Activated T-helper 2 cell treated with anti-CD3 and anti-CD28 coated beads, Interferon-gamma antibody, Interleukin-2, Interleukin-4, amounts not matched to agents 10 μg/mL and 5 μg/mL and 100 μg/mL, durations not matched to agents 14 hours and 24 hours and 36 hours (primary cell): ENCODE data around the gene SGIP1. TPM values are rescaled to one million over a fixed set of nuclear protein-coding genes. Genes with fewer than 3 reads are reported as not detected.

Experiments
- DNase-seq: peaks from one replicate; pipeline ENCODE4 v3.0.0; 2021; ENCODE audit warnings: low spot score
- H3K27ac Mint-ChIP-seq: one replicate; pipeline ENCODE4 v1.8.0; 2021; ENCODE audit warnings: mixed read lengths
- H3K27me3 Mint-ChIP-seq: one replicate; pipeline ENCODE4 v1.8.0; 2021; ENCODE audit warnings: low read depth, mixed read lengths
- H3K36me3 Mint-ChIP-seq: one replicate; pipeline ENCODE4 v1.8.0; 2021; ENCODE audit warnings: low read depth, mixed read lengths
- H3K4me1 Mint-ChIP-seq: one replicate; pipeline ENCODE4 v1.8.0; 2021; ENCODE audit warnings: low read depth, mixed read lengths
- H3K4me3 Mint-ChIP-seq: one replicate; pipeline ENCODE4 v1.8.0; 2021; ENCODE audit warnings: low read depth, mild to moderate bottlenecking, moderate library complexity, mixed read lengths
- H3K9me3 Mint-ChIP-seq: one replicate; pipeline ENCODE4 v1.8.0; 2021; ENCODE audit warnings: mixed read lengths
- intact Hi-C: fragments of 100-400 bp; cut with micrococcal nuclease; formaldehyde crosslinking; loops from one replicate; pipeline ENCODE4 v1.15.1; 2023
- total RNA-seq: library from RNA; stranded (reverse); gene quantifications from 2 replicates; pipeline ENCODE4 v1.2.3, GENCODE V29; 2022

Gene SGIP1, protein sequence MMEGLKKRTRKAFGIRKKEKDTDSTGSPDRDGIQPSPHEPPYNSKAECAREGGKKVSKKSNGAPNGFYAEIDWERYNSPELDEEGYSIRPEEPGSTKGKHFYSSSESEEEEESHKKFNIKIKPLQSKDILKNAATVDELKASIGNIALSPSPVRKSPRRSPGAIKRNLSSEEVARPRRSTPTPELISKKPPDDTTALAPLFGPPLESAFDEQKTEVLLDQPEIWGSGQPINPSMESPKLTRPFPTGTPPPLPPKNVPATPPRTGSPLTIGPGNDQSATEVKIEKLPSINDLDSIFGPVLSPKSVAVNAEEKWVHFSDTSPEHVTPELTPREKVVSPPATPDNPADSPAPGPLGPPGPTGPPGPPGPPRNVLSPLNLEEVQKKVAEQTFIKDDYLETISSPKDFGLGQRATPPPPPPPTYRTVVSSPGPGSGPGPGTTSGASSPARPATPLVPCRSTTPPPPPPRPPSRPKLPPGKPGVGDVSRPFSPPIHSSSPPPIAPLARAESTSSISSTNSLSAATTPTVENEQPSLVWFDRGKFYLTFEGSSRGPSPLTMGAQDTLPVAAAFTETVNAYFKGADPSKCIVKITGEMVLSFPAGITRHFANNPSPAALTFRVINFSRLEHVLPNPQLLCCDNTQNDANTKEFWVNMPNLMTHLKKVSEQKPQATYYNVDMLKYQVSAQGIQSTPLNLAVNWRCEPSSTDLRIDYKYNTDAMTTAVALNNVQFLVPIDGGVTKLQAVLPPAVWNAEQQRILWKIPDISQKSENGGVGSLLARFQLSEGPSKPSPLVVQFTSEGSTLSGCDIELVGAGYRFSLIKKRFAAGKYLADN
- not detected in 2 replicates for total RNA-seq

DNA sequence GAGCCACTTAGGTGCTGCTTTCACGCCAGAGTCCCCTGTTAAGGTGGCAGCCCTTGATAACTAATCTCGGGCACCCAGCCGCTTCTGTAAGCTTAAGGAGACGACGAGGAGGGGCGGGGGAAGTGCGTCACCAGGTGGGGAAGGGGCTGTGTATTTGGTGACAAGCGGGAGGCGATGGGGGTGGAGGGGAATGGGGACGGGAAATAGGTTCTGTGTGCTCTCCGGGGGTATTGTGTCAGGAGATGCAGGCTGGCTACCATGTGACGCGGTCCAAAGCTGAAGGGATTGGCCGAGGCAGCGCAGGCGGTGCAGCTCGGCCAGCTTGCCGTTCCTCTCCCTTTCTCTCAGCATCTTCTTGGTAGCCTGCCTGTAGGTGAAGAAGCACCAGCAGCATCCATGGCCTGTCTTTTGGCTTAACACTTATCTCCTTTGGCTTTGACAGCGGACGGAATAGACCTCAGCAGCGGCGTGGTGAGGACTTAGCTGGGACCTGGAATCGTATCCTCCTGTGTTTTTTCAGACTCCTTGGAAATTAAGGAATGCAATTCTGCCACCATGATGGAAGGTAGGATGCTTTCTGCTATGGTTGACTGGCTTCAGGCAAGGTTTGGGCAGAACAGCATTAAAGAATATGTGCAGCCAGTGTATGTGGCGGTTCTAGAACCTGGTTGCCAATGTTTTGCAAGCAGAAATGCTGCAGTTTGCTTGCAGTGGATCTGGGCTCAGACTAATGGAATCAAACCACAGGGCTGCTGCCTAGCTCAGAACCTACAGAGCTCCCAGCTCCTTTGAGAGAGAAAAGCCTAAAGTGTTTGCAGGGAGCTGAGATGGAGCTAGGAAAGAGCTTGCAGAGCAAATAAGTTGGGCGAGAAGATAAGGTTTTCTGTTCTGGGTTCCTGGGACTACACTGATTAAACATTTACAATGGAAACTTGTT lies at the start of gene SGIP1:
SGIP1 (plus strand) TSS at position 350 of the 937 bp plus-strand sequence; CDS start at position 556, 206 bp downstream.
- DNase-seq: no peak
- Mint-ChIP-seq H3K27me3 (peaks cover 57% of the 10 kb centered on the region), H3K4me1 (peaks cover 4% of the 10 kb centered on the region), H3K27ac (no peak within 1 kb of the TSS), H3K9me3 (no peaks in the 10 kb centered on the region), H3K4me3 (peak within 1 kb of the TSS; percentile 70), H3K36me3 (no peaks in the 10 kb centered on the region)
- intact Hi-C loops: no loop called here

DNA sequence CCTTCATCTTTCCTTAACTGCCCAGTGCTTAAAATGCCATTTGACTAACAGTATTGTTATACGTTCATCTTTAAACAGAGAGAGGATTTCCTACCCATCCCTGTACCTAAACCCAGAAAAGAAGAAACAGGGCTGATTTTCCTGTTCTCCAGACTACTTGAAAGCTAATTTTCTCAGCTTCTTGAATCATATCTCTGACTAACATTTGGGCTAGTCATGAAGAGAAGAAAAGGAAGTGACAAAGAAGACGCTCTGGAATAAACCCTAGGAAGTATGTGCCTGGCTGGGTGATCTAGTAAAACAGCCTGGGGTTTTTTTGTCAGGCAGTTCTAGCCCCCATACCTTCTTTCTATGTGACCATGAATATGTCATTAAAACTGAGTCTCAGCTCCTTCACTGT lies 44.8 kb upstream of the SGIP1 start:
- DNase-seq: no peak
- Mint-ChIP-seq H3K36me3 (no peaks in the 10 kb centered on the region), H3K4me1 (no peaks in the 10 kb centered on the region), H3K4me3 (no peak overlapping the region), H3K27ac (no peak overlapping the region), H3K9me3 (no peaks in the 10 kb centered on the region), H3K27me3 (no peaks in the 10 kb centered on the region)
- intact Hi-C loops: no loop called here

DNA sequence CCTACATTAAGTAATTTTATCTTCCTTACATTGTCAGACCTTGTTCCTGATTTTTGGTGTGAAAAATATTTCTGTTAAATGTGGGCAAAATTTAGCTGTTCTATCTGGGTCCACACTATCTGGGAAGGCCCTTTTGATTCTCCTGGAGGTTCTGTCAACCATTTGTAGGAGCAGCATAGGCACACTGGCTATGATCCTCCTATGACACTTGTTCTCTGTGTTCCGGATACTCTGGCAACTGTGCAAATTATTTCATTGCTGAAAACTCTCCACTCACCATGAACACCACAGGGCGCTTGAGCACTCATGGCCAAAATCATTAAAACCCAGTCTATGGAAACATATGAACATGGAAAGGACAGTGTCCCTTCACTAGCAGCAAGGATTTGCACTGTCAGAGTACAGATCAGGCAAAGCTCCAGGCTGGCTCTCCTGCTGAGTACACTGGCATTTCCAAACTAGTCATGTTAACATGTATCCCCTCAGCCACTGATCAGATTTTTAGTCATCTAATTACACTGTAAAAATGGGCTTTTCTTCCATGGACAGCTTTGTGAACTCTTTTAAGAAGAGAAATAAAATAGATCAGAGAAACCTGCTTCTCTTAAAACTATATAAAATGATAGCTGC lies 43.9 kb upstream of the SGIP1 start:
- Mint-ChIP-seq H3K27me3 (no peaks in the 10 kb centered on the region), H3K9me3 (no peaks in the 10 kb centered on the region), H3K4me1 (no peaks in the 10 kb centered on the region), H3K36me3 (no peaks in the 10 kb centered on the region), H3K4me3 (no peak overlapping the region), H3K27ac (no peak overlapping the region)
- DNase-seq: no peak
- intact Hi-C loops: no loop called here

DNA sequence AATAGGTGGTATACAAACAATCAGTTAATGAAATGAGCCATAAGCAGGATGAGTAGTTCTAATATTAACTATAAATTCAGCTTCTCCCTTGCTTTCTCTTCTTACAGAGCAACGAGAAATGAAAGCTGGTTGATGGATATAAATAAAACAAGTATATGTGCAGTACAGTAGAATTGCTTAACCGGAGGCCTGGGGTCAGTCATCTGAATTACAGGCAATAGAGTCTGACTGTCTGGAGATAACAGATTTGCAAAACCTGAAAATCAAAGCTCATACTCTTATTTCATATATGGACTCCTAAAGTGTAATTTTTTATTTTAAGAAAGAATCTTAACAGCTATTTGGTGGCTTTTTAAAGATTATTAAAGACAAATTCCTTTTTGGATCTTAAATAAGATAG lies 43.1 kb upstream of the SGIP1 start:
- no peaks in the 10 kb centered on the region for H3K27me3 Mint-ChIP-seq
- H3K4me3 Mint-ChIP-seq: no peak overlapping the region
- intact Hi-C loops: no loop called here
- no peak overlapping the region for H3K27ac Mint-ChIP-seq
- no peaks in the 10 kb centered on the region for H3K9me3 Mint-ChIP-seq
- no peaks in the 10 kb centered on the region for H3K4me1 Mint-ChIP-seq
- DNase-seq: no peak
- no peaks in the 10 kb centered on the region for H3K36me3 Mint-ChIP-seq

DNA sequence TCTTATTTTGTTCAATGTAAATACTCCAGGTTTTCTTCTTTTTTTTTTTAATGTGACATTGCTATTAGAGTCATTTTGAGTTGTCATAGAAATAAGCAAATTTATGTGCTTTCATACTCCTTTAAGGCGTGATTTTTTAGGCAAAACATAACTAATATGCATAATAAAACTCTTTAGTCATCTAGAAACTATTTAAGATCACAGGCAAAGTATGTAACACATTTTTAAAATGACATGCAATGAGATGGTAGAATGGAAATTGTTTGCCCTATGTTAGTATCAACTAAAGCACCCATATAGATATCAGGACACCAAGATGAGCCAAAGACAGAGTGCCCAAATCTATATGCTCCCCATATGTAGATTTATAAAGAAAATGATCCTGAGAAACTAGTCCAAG lies 41.5 kb upstream of the SGIP1 start:
- intact Hi-C loops: no loop called here
- no peaks in the 10 kb centered on the region for H3K36me3 Mint-ChIP-seq
- DNase-seq: no peak
- H3K27ac Mint-ChIP-seq: no peak overlapping the region
- H3K9me3 Mint-ChIP-seq: no peaks in the 10 kb centered on the region
- peaks cover 4% of the 10 kb centered on the region for H3K27me3 Mint-ChIP-seq
- H3K4me1 Mint-ChIP-seq: no peaks in the 10 kb centered on the region
- H3K4me3 Mint-ChIP-seq: no peak overlapping the region

DNA sequence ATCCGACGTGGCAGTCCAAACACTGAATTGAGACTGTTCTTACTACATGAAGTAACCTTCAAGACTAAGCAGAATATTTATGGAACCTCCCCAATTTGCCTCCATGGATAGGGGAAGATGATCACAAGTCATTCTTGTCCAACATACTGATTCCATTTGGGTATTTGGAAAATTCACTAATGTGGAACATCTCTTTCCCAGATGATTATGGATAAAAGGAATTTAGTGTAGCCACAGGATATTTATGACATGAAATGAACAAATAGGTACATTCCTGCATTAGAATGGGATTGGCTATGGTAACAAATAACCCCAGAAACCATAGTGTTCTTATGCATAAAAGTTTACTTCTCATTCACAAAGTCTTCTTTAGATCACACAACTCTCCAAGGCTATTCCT lies 40.2 kb upstream of the SGIP1 start:
- no peak overlapping the region for H3K4me3 Mint-ChIP-seq
- DNase-seq: no peak
- intact Hi-C loops: no loop called here
- H3K36me3 Mint-ChIP-seq: no peaks in the 10 kb centered on the region
- H3K4me1 Mint-ChIP-seq: no peaks in the 10 kb centered on the region
- H3K27me3 Mint-ChIP-seq: peaks cover 10% of the 10 kb centered on the region
- no peaks in the 10 kb centered on the region for H3K9me3 Mint-ChIP-seq
- no peak overlapping the region for H3K27ac Mint-ChIP-seq

DNA sequence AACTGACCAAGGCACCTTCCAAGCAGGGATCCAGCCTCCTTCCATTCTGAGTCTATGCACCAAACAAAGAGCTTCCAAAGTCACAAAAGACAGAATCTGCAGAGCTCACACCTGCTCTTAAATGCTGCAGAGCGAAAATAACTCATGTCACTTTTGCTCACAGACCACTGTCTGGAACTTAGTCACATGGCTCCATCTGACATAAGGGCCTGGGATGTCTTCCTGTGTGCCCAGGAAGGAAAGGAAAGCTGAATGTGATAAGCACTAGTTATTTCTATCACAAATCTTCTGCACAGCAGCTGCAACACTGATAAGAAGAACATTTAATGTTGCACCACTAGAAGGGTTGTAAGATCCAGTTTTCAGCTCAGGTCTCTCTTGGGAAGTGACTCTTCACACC lies 39.5 kb upstream of the SGIP1 start:
- H3K4me1 Mint-ChIP-seq: no peaks in the 10 kb centered on the region
- H3K9me3 Mint-ChIP-seq: no peaks in the 10 kb centered on the region
- intact Hi-C loops: no loop called here
- no peaks in the 10 kb centered on the region for H3K36me3 Mint-ChIP-seq
- DNase-seq: no peak
- H3K27me3 Mint-ChIP-seq: peaks cover 13% of the 10 kb centered on the region
- H3K27ac Mint-ChIP-seq: no peak overlapping the region
- no peak overlapping the region for H3K4me3 Mint-ChIP-seq

DNA sequence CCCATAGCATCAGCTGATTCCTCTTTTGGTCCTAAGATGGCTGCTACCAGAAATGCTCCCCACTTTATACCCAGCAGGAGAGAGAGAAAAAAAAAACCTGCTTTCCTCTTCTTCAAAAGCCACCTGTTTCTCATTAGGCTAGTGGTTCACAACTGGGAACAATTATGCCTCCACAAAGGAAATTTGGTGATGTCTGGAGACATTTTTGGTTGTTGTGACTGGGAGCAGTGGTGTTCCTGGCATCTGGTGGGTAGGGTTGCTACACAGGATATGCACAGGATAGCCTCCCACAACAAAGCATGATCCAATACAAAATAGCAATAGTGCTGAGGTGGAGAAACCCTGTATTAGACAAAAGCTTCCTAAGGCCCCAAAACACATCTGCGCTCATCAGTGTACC lies 38.5 kb upstream of the SGIP1 start:
- no peak for DNase-seq
- Mint-ChIP-seq H3K36me3 (no peaks in the 10 kb centered on the region), H3K9me3 (no peaks in the 10 kb centered on the region), H3K27me3 (peaks cover 18% of the 10 kb centered on the region), H3K27ac (no peak overlapping the region), H3K4me1 (no peaks in the 10 kb centered on the region), H3K4me3 (no peak overlapping the region)
- intact Hi-C loops: no loop called here

DNA sequence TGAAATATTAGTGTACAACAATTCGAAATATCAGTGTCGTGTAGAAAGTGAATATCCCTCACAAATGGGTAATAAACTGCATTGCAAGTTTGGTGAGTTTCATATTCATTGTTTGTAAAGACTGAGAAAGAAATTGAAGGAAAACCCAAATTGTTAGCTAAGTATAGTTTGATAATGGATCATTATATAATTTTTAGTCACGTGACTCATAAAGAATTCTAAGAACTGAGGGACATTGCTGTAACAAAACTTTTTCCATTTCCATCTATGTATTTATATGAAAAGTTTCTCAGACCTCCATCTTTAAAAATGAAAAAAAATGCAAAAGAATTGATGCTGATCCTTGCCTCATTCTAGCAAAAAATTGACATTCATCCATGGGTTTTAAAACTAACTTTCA lies 36.0 kb upstream of the SGIP1 start:
- Mint-ChIP-seq H3K4me3 (no peak overlapping the region), H3K36me3 (no peaks in the 10 kb centered on the region), H3K9me3 (no peaks in the 10 kb centered on the region), H3K4me1 (no peaks in the 10 kb centered on the region), H3K27ac (no peak overlapping the region), H3K27me3 (peaks cover 24% of the 10 kb centered on the region)
- DNase-seq: no peak
- intact Hi-C loops: no loop called here

DNA sequence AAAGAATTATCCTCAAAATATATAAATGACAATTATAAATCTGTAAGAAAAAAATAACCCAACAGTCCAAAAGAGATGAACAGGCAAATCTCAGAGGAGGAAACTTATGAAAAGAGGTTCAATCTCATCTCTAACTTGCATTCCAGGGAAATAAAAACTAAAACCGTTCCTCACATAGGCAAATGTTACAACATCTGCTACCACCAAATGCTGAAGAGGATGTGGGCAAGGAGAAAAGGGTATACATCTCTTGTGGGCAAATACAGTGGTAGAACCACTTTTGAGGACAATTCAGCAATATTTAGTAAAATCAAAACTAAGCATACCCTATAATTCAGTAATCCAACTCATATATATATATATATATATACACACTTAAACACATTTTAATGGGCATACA lies 33.7 kb upstream of the SGIP1 start:
- Mint-ChIP-seq H3K27ac (no peak overlapping the region), H3K36me3 (no peaks in the 10 kb centered on the region), H3K27me3 (peaks cover 24% of the 10 kb centered on the region), H3K4me1 (no peaks in the 10 kb centered on the region), H3K9me3 (no peaks in the 10 kb centered on the region), H3K4me3 (no peak overlapping the region)
- intact Hi-C loops: loop anchor here (5.0 to 10.0 kb wide), 2 partner anchors 224 to 258 kb away; no protein-coding TSS in a partner anchor
- no peak for DNase-seq

DNA sequence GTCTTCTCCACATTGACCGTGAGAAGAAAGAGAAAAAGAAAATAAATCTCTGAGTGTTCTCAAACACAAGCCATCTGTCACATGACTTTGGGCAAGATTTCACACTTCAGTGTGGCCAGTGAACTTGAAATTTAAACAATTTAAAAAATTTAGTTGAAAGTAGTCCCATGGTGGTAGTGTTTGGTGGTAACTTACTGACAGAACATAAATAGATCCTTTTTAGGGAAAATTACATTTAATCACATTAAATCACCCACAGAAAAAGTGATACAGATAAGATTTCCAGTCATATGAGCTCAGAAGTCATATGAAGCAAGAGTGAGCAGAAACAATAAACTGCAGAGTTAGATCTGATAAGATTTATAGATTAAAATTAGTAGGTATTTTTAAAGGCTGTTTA lies 31.9 kb upstream of the SGIP1 start:
- H3K27me3 Mint-ChIP-seq: peaks cover 24% of the 10 kb centered on the region

DNA sequence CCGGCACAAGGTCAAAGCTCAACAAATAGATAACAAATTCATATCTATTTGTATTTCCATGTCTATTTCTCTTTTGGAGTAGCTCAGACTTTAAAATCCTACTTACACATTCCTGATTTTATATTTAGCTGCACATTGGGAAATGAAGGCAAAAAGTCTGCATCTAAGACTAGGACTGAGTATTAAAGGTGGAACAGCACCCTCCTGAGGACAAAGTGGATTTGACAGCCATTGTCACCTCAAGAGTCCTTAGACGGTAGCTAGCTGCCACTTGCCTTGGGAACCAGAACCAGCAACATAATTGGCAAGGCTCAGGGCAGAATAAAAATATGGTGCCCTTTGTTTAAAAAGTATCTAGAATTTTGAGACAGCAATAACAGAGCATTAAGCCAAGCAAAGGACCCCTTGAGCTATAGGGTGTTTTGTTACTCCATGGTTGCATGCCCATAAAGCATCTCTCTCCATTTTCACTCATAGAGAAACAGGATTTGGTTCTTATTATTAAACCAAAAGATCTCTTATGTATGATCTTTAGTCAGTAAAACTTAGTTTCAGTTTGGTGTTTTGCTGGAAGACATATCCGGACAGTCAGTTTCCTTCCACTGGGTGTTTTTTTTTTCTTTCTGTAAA lies 30.0 kb upstream of the SGIP1 start:
- Mint-ChIP-seq H3K4me3 (no peak overlapping the region), H3K4me1 (no peaks in the 10 kb centered on the region), H3K9me3 (no peaks in the 10 kb centered on the region), H3K36me3 (no peaks in the 10 kb centered on the region), H3K27me3 (peaks cover 17% of the 10 kb centered on the region), H3K27ac (no peak overlapping the region)
- intact Hi-C loops: loop anchor here (5.0 to 10.0 kb wide), 2 partner anchors 221 to 262 kb away; no protein-coding TSS in a partner anchor
- no peak for DNase-seq

More for the DNA sequence above, 31.9 kb upstream of the SGIP1 start:
- Mint-ChIP-seq H3K36me3 (no peaks in the 10 kb centered on the region), H3K27ac (no peak overlapping the region), H3K9me3 (no peaks in the 10 kb centered on the region), H3K4me3 (no peak overlapping the region), H3K4me1 (no peaks in the 10 kb centered on the region)
- intact Hi-C loops: loop anchor here (5.0 to 10.0 kb wide), 2 partner anchors 223 to 260 kb away; no protein-coding TSS in a partner anchor
- no peak for DNase-seq
